HEK293T (cell line): ENCODE data around the gene PLRG1.
"Not testable (repeated sequence)": the region's sequence is repeated elsewhere in the genome, so short reads cannot be mapped to it uniquely, and the experiment has no call there.

Experiments used
- ARNT ChIP-seq: fragments of 450-650 bp; IDR thresholded peaks from 2 replicates; pipeline ENCODE4 v1.6.1; 2017; ENCODE audit warnings: mild to moderate bottlenecking
- BHLHE40 ChIP-seq: fragments of 450-650 bp; IDR thresholded peaks from 2 replicates; pipeline ENCODE4 v1.6.1; 2016; ENCODE audit warnings: mild to moderate bottlenecking, moderate library complexity, borderline replicate concordance
- CTBP1 ChIP-seq: fragments of 450-650 bp; IDR thresholded peaks from 2 replicates; pipeline ENCODE4 v1.6.1; 2016; ENCODE audit warnings: borderline replicate concordance
- ELF4 ChIP-seq: fragments of 450-650 bp; IDR thresholded peaks from 2 replicates; pipeline ENCODE4 v1.6.1; 2017; ENCODE audit warnings: antibody characterized with exemption
- FOXA1 ChIP-seq: fragments of 450-650 bp; IDR thresholded peaks from 2 replicates; pipeline ENCODE4 v1.6.1; 2016; ENCODE audit warnings: mild to moderate bottlenecking
- FOXM1 ChIP-seq: fragments of 450-650 bp; IDR thresholded peaks from 2 replicates; pipeline ENCODE4 v1.6.1; 2017; ENCODE audit warnings: mild to moderate bottlenecking, borderline replicate concordance
- HDGF ChIP-seq: fragments of 450-650 bp; IDR thresholded peaks from 2 replicates; pipeline ENCODE4 v1.6.1; 2017; ENCODE audit warnings: antibody characterized with exemption, borderline replicate concordance
- NFRKB ChIP-seq: fragments of 450-650 bp; IDR thresholded peaks from 2 replicates; pipeline ENCODE4 v1.6.1; 2016; ENCODE audit warnings: mild to moderate bottlenecking, moderate library complexity
- SP1 ChIP-seq: fragments of 450-650 bp; IDR thresholded peaks from 2 replicates; pipeline ENCODE4 v1.6.1; 2017
- SUZ12 ChIP-seq: fragments of 450-650 bp; IDR thresholded peaks from 2 replicates; pipeline ENCODE4 v1.6.1; 2016; ENCODE audit warnings: mild to moderate bottlenecking
- TARDBP ChIP-seq: fragments of 450-650 bp; IDR thresholded peaks from 2 replicates; pipeline ENCODE4 v1.6.1; 2016
- ZNF384 ChIP-seq: fragments of 450-650 bp; IDR thresholded peaks from 2 replicates; pipeline ENCODE4 v1.6.1; 2016
- TF ChIP-seq, protein P1 (sequence below): fragments of 450-650 bp; IDR thresholded peaks from 2 replicates; pipeline ENCODE4 v1.6.1; 2016

DNA sequence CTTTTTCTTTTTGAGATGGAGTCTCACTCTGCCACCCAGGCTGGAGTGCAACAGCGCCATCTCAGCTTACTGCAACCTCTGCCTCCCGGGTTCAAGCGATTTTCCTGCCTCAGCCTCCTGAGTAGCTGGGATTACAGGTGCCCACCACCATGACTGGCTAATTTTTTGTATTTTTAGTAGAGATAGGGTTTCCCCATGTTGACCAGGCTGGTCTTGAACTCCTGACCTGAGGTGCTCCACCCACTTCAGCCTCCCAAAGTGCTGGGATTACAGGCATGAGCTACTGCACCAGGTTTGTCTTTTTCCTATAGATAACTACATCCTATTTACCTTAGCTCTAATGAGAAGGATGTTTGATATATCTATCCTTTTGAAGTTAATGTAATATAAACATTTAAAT is 44.1 kb upstream of the PLRG1 start:
- TF ChIP-seq FOXM1, ELF4, ARNT, BHLHE40, TARDBP, ZNF384, SP1, SUZ12, NFRKB, HDGF, CTBP1, FOXA1: not testable (repeated sequence)
- TF ChIP-seq, protein P1, sequence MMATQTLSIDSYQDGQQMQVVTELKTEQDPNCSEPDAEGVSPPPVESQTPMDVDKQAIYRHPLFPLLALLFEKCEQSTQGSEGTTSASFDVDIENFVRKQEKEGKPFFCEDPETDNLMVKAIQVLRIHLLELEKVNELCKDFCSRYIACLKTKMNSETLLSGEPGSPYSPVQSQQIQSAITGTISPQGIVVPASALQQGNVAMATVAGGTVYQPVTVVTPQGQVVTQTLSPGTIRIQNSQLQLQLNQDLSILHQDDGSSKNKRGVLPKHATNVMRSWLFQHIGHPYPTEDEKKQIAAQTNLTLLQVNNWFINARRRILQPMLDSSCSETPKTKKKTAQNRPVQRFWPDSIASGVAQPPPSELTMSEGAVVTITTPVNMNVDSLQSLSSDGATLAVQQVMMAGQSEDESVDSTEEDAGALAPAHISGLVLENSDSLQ = not testable (repeated sequence)
